Measurements from ENCODE around the gene PACS2.

Gene PACS2

DNA sequence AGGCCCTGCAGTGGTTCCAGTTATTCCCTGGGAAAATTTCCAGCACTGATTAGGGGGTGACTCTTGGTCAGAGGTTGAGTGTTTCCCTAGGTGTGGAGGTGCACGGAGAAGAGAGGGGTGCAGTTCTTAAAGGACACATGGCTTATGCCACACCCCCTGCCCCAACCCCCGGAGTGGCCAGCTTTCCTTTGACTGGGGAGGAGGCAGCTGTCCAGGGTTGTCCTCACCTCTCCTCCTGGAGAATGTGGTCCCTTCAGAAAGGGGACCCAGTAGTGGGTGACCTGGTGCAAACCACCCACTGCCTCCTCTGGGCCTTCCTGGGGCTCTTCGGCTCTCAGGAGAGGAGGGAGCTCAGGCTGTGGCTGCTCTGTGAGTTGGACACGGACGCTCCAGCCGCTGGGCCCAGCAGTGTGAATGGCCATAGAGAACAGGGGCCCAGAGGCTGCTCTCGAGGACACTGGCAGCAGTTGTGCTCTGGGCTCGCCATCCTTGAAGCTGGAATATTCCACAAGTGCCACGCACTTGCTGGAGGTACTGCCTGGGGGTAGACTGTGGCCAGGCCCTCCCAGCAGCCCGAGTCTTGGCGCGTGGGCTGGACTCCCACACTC lies 13.6 kb downstream of the PACS2 start:
- TF ChIP-seq, protein P1, sequence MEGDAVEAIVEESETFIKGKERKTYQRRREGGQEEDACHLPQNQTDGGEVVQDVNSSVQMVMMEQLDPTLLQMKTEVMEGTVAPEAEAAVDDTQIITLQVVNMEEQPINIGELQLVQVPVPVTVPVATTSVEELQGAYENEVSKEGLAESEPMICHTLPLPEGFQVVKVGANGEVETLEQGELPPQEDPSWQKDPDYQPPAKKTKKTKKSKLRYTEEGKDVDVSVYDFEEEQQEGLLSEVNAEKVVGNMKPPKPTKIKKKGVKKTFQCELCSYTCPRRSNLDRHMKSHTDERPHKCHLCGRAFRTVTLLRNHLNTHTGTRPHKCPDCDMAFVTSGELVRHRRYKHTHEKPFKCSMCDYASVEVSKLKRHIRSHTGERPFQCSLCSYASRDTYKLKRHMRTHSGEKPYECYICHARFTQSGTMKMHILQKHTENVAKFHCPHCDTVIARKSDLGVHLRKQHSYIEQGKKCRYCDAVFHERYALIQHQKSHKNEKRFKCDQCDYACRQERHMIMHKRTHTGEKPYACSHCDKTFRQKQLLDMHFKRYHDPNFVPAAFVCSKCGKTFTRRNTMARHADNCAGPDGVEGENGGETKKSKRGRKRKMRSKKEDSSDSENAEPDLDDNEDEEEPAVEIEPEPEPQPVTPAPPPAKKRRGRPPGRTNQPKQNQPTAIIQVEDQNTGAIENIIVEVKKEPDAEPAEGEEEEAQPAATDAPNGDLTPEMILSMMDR (IDR thresholded peaks at IDR 0.05; ENCODE audit: poor library complexity, severe bottlenecking), result no peak
- Histone ChIP-seq H3K36me3 (ENCODE audit: low read depth) (no peaks in the 10 kb centered on the region), H3K27ac (ENCODE audit: poor library complexity, severe bottlenecking) (no peak overlapping the region), H3K9me3 (ENCODE audit: severe bottlenecking) (no peaks in the 10 kb centered on the region), H3K27me3 (ENCODE audit: insufficient read depth, poor library complexity, severe bottlenecking) (no peaks in the 10 kb centered on the region), H3K4me1 (ENCODE audit: insufficient read depth, poor library complexity, severe bottlenecking) (peaks cover 6% of the 10 kb centered on the region), H3K4me3 (ENCODE audit: severe bottlenecking) (no peak overlapping the region)
- ATAC-seq (ENCODE audit: low read depth), result no peak
- no peak for DNase-seq (ENCODE audit: low spot score)

DNA sequence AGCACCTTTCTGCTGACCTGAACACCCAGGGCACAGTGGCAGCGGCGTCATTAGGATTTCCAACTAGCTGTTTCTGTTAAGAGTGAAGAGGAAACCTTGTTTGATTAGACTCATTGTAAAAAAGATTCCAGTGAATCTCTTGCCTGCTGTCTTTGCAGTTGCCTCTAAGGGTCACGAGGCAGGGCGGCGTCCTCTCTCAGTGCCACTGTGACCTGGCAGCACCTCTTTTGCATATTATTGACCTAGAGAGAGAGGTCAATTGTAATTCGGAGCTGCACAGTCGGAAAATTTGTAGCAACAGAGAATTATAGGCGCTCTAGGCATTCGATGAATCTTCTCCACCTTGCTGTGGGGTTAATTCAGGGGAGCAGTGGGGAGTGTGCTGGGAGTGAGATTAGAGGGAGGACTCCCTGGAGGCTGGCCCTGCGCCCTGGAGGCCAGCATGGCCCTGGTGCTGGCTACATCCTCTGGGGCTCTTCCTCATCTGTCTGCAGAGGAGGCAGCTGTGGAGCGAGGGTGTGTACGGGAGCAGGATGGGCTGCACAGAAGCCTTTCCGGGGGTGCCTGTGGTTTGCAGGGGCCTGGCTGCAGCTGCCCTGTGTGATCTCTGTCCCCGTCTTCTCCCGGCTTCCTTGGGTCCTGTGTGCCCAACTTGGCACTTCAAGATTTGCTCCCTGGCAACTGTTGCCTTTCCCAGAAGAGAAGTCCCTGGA lies 14.3 kb downstream of the PACS2 start:
- H3K27ac ChIP-seq (ENCODE audit: poor library complexity, severe bottlenecking), result no peak overlapping the region
- TF ChIP-seq, protein P1 (IDR thresholded peaks at IDR 0.05; ENCODE audit: poor library complexity, severe bottlenecking), result no peak

DNA sequence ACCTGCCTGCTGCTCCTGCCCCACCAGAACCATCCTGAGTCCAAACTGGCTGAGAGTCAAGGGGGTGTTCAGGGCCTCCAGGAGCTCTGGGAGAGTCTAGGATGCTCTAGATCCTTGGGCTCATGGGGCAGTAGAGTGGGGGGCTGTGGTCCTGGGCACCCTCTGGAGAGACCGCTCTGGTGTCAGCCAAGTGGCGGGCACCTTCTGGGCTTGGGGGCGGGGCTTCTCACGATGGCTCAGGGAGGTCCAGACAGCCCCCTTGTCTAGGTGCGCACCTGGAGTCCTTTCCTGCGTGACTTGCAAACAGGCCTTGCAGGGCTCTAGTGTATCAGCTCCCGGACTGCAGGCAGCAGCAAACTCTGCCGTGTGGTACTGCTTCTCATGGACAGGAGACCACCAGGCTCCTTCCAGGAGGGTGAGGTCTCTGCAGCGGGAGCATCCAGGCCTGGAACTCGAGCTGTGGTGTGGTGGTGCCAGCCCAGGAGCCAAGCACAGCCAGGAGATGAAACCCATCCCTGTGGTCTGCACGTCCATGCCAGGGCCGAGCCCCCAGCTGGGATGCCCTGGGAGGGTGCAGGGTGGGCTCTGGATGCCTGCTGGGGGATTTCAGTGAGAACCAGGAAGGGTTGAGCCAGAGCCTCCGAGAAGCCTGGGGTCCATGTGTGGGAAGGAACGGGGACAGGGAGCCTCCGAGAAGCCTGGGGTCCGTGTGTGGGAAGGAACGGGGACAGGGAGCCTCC lies 15.0 kb downstream of the PACS2 start:
- Histone ChIP-seq H3K36me3 (ENCODE audit: low read depth) (no peaks in the 10 kb centered on the region), H3K9me3 (ENCODE audit: severe bottlenecking) (no peaks in the 10 kb centered on the region), H3K27me3 (ENCODE audit: insufficient read depth, poor library complexity, severe bottlenecking) (no peaks in the 10 kb centered on the region), H3K4me3 (ENCODE audit: severe bottlenecking) (no peak overlapping the region), H3K4me1 (ENCODE audit: insufficient read depth, poor library complexity, severe bottlenecking) (peaks cover 6% of the 10 kb centered on the region), H3K27ac (ENCODE audit: poor library complexity, severe bottlenecking) (no peak overlapping the region)
- ATAC-seq (ENCODE audit: low read depth), result no peak
- DNase-seq (ENCODE audit: low spot score), result peak; percentile 71
- TF ChIP-seq, protein P1 (IDR thresholded peaks at IDR 0.05; ENCODE audit: poor library complexity, severe bottlenecking), result no peak

More for the DNA sequence above, 14.3 kb downstream of the PACS2 start:
- H3K4me1 ChIP-seq (ENCODE audit: insufficient read depth, poor library complexity, severe bottlenecking), result peaks cover 6% of the 10 kb centered on the region
- H3K9me3 ChIP-seq (ENCODE audit: severe bottlenecking), result no peaks in the 10 kb centered on the region
- H3K36me3 ChIP-seq (ENCODE audit: low read depth), result no peaks in the 10 kb centered on the region
- ATAC-seq (ENCODE audit: low read depth) (no peak), DNase-seq (ENCODE audit: low spot score) (no peak)
- no peak overlapping the region for H3K4me3 ChIP-seq (ENCODE audit: severe bottlenecking)
- no peaks in the 10 kb centered on the region for H3K27me3 ChIP-seq (ENCODE audit: insufficient read depth, poor library complexity, severe bottlenecking)

DNA sequence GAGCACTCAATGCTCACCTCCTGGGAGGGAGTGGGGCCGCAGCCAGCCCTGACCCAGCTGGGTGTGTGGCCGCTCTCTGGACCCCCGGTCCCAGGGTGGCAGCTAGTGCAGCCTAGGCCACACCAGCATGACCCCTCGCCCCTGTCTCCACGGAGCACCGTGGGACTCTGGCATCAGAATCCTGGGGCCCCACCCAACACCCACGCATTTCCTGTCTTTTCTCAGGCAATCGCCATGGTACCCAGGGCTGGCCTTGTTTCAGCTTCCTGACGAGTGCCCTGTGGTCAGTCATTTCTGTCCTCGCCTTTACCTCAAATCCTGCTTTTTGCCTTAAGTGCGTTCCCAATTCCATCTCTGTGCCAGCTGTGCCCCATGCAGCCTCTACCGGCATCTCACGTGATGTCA lies 15.9 kb downstream of the PACS2 start:
- H3K4me3 ChIP-seq (ENCODE audit: severe bottlenecking), result no peak overlapping the region
- TF ChIP-seq, protein P1 (IDR thresholded peaks at IDR 0.05; ENCODE audit: poor library complexity, severe bottlenecking), result no peak
- H3K4me1 ChIP-seq (ENCODE audit: insufficient read depth, poor library complexity, severe bottlenecking), result peaks cover 6% of the 10 kb centered on the region
- peak; percentile 41 for ATAC-seq (ENCODE audit: low read depth)
- peak overlapping the region; percentile 5 for H3K27ac ChIP-seq (ENCODE audit: poor library complexity, severe bottlenecking)
- H3K9me3 ChIP-seq (ENCODE audit: severe bottlenecking), result no peaks in the 10 kb centered on the region
- H3K27me3 ChIP-seq (ENCODE audit: insufficient read depth, poor library complexity, severe bottlenecking), result no peaks in the 10 kb centered on the region
- H3K36me3 ChIP-seq (ENCODE audit: low read depth), result no peaks in the 10 kb centered on the region
- DNase-seq (ENCODE audit: low spot score), result peak; percentile 77

All from RWPE2 (cell line).